Suppressor macrophage (primary cell): ENCODE measurements around the gene BRAT1.
"Not testable (repeated sequence)": the region's sequence is repeated elsewhere in the genome, so short reads cannot be mapped to it uniquely, and the experiment has no call there.

Experiments used
- DNase-seq, 4 experiments: peaks; one replicate each; pipeline ENCODE4 v3.0.0-alpha.2; 2020 to 2022

Gene BRAT1

GRCh38 chr7:2535872-2536627, 19.3 kb downstream of the BRAT1 start:
- DNase-seq: not testable (repeated sequence)

- not testable (repeated sequence) for DNase-seq
These were observed 21.1 kb downstream of the BRAT1 start for GRCh38 chr7:2534214-2534613.

- DNase-seq: not testable (repeated sequence)
These were observed 21.8 kb downstream of the BRAT1 start for GRCh38 chr7:2533566-2533965.

GRCh38 chr7:2532816-2533215, 22.5 kb downstream of the BRAT1 start:
- DNase-seq: peak in 1 of 4 experiments; percentile 6

GRCh38 chr7:2532199-2532772, 23.0 kb downstream of the BRAT1 start:
- peak in 1 of 4 experiments; percentile 33 for DNase-seq

DNA sequence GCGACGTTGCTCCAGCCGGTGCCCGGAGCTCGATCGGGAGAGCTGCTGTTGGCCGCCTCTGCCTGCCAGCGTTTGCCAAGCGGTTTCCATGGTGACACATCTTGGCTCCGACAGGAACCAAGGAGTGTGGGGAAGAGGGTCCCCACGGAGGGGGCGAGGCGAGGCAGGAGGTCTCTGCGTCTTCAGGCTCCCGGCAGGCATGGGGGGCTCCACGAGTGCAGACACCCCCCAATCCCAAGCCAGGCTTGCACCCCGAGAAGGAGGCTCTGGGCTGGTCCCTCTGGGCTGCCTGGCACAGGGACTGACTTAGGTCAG, 23.6 kb downstream of the BRAT1 start:
- DNase-seq: not testable (repeated sequence)

DNA sequence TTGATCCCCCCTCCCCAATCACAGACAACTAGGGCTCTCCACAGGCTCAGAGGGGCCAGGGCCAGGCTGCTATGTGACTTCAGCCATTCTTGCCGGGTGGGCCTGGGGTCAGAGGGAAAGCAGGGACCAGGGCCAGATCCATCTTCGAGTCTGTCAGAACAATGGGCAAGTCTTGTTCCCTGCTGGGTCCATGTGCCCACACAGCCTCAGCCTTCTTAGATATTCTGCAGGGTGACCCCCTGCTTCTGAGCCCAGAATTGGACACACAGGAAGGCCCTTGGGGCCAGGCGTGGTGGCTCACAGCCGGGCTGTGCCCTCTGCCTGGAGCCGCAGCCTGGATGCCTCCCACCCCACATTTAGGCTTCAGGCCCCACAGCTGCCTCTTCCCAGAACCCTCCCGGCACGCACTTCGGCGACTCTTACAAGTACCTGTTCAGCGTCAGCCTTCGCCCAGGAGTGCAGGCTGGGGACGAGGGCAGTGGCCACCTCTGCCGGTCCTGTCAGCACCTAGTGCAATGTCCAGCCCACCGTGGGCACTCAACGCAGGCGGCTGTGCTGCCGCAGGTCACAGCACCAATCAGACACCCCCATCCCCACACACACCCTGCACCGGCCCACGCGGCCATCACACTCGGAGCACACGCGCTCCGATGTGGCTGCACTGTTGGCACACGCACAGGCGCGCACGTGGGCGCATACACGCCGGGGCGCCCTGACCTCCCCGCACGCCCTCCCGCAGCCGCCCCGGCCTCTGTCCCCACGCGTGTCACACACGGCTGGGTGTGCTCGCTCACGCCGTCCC, 24.1 kb downstream of the BRAT1 start:
- peak in 1 of 4 experiments; percentile 6 for DNase-seq

DNA sequence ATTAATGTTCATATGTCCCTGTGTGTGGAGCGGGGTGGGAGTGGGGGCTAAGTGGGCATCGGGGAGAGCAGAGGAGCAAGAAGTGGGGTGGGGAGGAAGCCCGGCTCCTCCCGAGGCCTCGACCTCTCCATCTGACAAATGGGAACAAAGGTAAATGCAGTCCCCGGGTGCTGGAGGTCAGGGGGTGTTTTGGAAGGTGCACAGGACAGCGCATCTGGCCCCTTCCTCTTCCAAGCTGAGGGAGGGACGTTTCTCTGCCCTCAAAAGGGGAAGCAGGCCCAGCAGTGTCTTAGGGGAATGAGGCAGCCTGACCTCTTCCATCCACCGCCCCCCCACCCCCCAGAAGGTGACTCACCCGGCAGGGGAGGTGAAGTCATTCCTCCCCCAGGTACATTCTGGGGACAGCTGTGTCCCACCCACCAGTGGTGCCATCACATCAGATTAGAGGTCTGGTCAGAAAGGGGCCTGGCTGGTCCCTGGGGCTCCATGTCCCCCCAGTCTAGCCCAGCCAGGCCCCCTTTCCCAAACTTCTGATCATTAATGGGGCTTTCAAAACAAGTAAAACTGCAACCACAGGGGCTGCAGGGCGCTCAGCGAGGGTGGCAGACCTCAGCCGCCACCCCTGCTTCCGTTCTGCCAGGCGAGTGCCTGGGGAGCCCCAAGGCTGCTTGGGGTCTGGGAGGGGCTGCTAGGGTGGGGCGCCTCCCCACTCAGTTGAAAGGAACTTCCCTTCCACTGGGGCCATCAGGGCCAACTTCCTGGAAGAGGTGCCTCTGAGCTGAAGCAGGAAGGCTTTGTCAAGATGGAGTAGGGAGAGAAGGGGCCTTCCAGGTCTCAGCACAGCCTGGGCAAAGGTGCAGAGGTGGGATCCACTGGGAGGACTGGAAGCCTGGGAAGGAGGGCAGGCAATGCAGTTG, 25.0 kb downstream of the BRAT1 start:
- DNase-seq: peak; percentile 90 to 96 (median 94)

- peak; percentile 96 to 99 (median 98) for DNase-seq
These were observed 25.9 kb downstream of the BRAT1 start for GRCh38 chr7:2529161-2530070.

- no peak for DNase-seq
These were observed 26.7 kb downstream of the BRAT1 start for GRCh38 chr7:2528481-2529095.

DNA sequence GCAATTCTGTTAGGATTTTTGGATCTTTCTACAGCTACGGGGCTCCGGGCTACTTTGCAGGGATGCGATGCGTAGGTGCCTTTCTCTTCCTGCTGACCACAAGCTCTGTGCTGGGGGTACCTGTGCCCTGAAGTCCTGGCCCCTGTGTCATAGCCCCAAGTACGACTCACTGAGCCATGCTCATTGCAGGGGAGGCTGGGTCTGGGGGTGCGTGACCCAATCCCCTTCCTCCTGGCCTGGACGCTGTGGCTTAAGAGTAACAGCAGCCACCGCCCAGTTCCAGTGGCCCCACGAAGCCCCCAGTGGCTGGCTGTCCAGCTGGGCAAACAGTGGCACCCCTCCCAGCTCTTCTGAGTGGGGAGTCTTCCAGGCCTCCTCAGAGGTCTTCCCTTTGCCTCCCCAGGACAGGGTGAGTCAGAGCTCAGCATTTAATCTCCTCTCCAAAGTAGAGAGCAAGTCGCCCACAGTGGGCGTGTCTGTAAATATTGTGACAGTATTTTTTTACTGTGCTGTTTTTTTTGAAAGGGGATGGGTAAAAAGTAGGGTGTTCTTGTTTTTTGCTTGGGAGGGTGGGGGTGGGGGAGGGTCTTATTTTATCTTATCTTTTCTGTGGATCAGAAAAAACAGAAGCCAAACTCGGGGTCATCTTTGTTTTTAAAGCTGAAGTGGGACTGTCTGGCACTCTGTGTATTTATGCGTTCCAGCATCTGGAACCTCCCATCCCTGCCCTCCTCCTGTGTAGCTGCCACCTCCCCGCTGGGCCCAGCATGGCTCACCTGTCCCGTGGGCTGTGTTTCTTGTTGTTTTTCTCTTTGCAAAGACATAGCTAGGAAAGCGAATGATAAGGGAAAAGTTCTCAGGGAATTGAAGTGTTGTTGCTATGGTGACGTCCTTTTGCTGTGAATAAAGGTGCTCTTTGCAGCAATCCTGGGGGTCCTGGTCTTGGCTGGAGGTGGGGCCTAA, 27.5 kb downstream of the BRAT1 start:
- DNase-seq: peak; percentile 80 to 91 (median 87)

GRCh38 chr7:2526659-2527504, 28.4 kb downstream of the BRAT1 start:
- peak in 1 of 4 experiments; percentile 5 for DNase-seq

DNA sequence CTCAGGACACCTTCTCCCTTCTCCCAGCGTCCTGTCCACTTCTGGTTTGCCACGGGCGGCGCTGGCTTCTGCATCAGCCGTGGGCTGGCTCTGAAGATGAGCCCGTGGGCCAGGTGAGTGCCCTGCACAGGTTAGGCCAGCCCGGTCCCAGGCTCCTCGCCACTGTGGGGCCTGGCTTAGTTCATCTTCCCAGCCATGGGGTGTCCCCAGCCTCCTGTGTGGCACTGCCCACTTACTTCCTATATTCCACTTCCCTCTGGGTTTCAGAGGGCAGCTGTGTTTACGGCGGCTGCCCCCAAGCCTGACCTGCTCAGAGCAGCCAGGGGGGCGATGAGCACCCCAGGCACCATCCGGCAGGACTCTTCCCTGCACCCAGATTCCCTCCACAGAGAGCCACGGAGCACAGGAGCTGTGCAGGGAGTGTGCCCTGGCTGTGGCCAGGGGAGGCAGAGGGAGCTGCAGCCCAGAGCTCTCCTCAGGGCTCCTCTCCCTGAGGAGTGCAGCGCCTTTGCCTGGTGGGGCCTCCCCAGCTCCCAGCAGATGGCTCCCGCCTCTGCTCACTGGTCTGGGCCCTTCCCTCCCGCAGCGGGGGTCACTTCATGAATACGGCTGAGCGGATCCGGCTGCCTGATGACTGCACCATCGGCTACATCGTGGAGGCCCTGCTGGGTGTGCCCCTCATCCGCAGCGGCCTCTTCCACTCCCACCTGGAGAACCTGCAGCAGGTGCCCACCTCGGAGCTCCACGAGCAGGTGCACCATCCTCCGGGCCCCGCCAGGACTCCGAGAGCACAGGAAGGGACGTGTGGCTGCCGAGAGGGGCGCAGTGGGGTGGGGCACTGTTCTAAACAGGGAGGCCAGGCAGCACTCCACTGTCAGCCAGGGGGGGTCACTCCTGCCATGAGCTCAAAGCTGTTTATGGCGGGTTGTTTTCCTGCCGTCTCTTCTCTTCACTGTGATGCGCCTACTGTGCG, 29.4 kb downstream of the BRAT1 start:
- DNase-seq: peak; percentile 61 to 81 (median 80)

- peak in 1 of 4 experiments; percentile 30 for DNase-seq
These were observed 30.3 kb downstream of the BRAT1 start for GRCh38 chr7:2524808-2525657.

DNA sequence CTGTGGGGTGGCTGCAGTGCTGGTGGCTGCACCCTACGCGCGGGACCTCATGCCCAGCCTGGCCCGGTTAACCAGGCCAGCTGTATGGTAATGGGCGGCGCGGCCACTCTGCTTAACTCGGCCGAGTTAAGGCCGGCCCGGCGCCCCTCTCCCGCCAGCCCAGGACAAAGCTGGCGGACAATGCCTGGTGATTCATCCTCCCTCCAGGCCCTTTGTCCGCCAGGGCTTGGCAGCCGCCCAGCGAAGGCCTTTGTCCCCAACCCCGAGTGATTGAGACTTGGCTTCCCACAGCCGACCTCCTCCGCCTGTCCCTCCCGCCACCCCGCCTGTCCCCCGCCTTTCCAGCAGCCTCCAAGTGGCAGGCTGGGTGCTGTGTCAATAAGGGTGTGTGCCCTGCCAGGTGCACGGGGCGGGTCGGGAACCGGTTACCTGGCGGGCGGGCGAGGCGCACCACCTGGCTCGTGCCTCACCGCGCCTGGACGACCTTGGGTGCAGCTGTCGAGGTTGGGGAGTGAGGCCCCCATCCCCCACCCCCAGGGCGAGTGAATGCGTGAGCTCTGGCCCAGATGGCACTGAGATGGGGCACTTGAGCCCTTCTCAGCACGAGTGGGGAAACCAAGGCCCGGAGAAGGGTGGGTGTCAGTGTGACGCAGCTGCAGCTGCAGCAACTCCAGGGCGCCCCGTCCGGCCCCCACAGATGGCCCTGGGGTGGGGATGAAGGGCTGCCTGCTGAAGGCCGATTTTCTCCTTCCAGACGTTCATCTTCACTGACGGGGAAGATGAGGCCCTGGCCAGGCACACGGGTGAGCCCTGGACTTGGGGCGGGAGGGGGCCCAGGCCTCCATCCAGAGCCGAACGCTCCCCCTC, 31.1 kb downstream of the BRAT1 start:
- DNase-seq: peak; percentile 63 to 80 (median 75)
